Epithelial cell of esophagus (primary cell): ENCODE measurements around the gene PNPLA2.
A peak's percentile ranks its signal among the peaks of the same experiment; 100 is the strongest.

Experiments used
- DNase-seq: peaks from one replicate; pipeline ENCODE4 v3.0.0; 2010; ENCODE audit warnings: low read depth
- H3K4me3 ChIP-seq: 2 replicates; pipeline ENCODE4 v1.5.1; 2011; ENCODE audit warnings: mild to moderate bottlenecking, low read length, control low read depth
- TF ChIP-seq, protein P1 (sequence below): IDR thresholded peaks from 2 replicates; pipeline ENCODE4 v1.5.1; 2011; ENCODE audit warnings: low read depth, mild to moderate bottlenecking, low read length, control low read depth, inconsistent platforms; ENCODE audit not compliant: insufficient read depth; ENCODE audit errors: missing control alignments

The PNPLA2 gene, protein sequence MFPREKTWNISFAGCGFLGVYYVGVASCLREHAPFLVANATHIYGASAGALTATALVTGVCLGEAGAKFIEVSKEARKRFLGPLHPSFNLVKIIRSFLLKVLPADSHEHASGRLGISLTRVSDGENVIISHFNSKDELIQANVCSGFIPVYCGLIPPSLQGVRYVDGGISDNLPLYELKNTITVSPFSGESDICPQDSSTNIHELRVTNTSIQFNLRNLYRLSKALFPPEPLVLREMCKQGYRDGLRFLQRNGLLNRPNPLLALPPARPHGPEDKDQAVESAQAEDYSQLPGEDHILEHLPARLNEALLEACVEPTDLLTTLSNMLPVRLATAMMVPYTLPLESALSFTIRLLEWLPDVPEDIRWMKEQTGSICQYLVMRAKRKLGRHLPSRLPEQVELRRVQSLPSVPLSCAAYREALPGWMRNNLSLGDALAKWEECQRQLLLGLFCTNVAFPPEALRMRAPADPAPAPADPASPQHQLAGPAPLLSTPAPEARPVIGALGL

DNA sequence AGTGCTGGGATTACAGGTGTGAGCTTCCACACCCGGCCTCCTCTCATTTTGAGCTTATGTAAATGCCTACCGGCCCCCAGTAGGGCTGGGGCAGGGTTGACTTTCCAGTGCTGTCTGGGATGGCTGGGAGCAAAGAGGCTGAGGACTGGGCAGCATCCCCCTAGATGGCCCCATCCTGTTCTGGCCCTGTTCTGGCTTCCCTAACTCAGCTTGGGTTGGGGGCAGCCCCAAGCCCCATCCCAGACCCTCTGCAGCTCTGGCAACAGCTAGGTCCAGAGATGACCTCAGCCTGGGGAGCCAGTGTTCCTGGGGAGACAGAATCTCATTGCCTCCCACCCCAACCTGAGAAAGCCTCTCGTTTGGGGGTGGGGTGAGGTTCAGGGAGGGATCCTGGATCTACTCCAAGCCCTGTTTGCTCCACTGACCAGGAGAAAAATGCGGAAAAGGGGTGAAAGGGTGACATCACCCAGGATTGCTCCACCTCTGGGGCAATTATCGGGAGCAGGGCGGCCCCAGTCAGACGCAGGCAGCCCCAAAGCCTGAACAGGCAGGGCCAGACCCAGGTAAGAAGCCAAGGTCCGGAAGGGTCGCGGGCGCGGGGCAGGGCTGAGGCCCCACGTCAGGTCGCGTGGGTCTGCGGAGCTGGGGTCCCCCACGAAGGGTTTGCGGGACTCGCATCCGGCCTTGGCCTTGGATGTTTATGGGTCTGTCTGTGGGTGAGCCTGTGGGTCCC lies at the start of gene PNPLA2:
TSS of gene PNPLA2 (plus strand) at position 519 of the 733 bp plus-strand sequence. CDS start 805 bp downstream, outside the sequence.
- TF ChIP-seq, protein P1, sequence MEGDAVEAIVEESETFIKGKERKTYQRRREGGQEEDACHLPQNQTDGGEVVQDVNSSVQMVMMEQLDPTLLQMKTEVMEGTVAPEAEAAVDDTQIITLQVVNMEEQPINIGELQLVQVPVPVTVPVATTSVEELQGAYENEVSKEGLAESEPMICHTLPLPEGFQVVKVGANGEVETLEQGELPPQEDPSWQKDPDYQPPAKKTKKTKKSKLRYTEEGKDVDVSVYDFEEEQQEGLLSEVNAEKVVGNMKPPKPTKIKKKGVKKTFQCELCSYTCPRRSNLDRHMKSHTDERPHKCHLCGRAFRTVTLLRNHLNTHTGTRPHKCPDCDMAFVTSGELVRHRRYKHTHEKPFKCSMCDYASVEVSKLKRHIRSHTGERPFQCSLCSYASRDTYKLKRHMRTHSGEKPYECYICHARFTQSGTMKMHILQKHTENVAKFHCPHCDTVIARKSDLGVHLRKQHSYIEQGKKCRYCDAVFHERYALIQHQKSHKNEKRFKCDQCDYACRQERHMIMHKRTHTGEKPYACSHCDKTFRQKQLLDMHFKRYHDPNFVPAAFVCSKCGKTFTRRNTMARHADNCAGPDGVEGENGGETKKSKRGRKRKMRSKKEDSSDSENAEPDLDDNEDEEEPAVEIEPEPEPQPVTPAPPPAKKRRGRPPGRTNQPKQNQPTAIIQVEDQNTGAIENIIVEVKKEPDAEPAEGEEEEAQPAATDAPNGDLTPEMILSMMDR: no peak
- H3K4me3 ChIP-seq: peak within 1 kb of the TSS; percentile 61
- peak; percentile 79 for DNase-seq

DNA sequence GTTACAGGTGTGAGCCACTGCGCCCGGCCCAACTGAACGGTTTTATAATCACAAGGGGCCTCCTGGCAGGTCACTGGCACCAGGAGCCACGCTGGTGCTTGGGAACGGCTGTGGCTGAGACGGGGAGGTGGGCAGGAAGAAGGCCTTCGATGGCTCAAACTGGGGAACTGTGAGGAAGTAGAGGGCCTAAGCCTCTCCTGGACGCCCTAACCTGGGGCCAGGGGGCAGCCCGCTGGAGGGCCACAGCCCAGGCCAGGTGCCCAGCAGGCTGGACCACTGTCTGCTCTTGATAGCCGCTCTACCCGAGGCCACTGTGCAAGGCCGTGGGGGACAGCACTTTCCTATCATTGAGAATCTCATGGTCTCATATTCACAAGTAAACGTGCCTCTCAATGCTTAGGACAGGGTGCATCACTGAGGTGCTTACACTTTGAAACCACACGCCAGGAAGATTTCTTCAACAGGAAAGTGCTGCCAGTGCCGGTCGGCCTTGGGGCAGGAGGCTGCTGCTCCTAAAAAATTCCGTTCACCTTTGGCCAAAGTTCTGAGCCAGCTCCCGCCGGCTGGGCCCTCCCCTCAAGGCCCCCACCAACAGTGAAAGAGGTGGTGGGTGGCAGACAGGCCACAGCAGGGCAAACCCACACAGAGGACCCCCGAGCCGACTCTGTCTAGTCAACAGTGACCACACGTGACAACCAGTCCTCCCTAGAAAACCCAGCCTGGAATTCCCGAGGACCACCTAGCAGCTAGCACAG lies 48.6 kb upstream of the PNPLA2 start:
- H3K4me3 ChIP-seq: no peak overlapping the region
- DNase-seq: no peak
- TF ChIP-seq, protein P1: no peak

DNA sequence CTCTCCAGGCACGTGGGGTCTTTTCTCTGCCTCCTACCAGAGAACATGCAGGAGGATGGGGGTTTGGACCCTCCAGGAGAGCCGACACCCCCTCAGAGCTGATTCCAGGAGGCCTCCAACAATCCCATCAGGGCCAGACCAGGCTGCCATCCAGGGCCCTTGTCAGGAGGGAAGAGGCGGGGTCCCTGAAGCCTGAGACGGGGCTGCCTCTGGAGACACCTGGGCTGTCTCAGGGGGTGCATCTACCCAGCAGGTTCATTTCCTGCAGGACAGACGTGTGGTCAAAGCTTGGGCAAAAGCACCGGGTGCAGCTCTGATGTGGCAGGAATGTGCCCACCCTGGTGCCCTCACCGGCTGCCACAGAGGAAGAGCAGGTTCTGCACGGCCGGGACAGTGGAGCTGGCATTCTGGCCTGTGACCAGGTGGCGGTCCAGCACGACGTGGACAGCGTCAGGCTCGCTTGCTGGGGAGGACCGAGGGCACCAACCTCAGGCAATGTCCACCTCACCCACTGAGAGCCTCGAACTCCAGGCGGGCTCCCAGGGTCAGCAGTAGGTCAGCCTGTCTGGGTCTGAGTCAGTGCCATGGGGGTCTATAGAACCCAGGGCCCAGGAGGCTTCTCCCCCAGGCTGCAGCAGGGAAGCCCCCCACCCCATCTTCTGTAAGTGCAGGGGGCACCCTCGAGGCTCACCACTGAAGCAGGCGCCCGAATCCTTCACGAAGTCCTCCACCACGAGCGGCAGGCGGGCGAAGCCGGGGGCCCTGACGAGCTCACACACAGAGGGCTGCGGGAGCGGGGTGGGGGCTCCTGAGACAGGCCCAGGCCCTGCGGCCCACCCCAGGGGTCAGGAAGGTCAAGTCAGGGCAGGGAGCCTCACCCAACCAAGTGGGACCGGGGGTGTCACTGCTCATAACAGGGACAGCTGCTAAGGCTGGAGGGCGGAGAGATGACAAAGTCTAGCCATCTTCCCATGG lies 47.8 kb upstream of the PNPLA2 start:
- no peak for DNase-seq
- TF ChIP-seq, protein P1: no peak
- H3K4me3 ChIP-seq: no peak overlapping the region

DNA sequence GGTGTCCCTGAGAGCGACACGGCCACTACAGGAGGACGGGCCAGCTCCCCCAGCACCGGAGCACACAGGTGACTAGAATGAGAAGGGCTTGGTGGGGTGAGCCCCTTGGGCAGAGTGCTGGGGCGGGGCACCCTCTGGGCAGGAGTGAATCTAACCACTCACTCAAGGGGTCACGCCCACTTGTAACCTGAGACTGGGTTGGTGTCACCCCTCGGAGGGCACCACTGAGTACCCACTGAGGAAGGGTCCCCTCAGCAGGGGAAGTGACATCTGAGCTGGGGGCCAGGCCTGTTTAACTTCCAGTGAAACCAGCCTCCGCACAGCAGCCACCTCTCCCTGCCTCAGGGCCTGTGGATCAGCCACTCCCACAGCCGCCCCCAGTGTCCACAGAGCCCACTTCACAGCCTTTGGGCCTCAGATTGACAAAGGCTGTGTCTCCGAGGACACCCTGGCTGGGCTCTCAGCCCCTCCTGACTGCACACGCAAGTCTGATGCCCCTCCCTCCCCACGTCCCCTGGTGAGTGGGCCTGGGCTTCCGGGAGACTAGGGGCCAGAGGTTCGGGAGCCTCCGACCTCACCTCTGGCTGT lies 47.0 kb upstream of the PNPLA2 start:
- TF ChIP-seq, protein P1: no peak
- DNase-seq: no peak
- H3K4me3 ChIP-seq: no peak overlapping the region

DNA sequence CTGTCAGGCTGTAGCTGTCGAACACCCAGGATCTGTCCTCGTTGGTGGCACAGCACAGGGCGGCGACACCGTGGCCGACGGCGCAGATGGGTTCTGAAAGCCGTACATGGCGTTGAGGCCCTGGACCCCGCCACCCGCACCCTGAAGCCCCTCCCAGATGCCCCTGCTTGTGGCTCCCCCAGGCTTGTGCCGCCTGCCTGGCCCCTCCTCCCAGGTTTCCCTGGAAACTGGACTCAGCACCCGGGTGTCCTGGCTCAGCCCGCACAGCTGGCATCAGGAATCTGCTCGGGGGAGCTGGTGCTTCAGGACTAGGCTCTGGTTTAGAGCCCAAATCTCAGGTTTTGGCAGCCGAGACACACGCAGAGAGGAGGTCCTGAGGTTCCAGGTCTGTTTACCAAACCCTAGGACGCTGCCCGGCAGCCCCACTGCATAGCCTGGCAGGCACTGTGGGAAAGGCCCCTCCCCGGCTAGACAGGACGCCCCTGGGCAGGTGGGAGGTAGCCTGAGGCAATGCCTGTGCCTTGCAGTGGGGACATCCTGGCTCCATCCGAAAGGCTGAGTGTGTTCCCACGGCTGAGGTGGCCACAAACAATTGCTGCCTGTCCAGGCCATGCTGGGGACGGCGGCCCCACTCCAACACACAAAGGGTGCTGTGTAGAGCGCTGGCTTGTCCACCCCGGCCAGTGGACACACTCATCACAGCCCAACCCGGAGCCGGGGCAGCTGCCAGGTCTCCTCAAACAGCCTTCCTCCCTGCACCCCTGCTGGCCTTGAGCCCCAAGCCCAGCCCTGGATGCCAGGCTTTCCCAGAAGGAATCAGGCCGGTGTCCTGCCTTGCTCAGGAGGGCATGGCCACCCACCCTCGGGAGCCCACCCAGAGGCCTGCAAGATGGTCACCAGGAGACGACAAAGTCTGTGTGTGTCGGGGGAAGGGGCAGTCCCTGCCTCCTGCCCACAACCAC lies 46.0 kb upstream of the PNPLA2 start:
- TF ChIP-seq, protein P1: no peak
- DNase-seq: no peak
- H3K4me3 ChIP-seq: no peak overlapping the region
